Superior temporal gyrus (tissue), 1 donor: ENCODE data around the gene SNX13.

Experiments
- DNase-seq: peaks from one replicate; pipeline ENCODE4 v3.0.0-alpha.2; 2016; ENCODE audit errors: extremely low spot score

Gene SNX13

GRCh38 chr7:17781491-17782215 lies 158.6 kb downstream of the SNX13 start:
- no peak for DNase-seq

GRCh38 chr7:17779381-17779780 lies 160.9 kb downstream of the SNX13 start:
- no peak for DNase-seq

DNA sequence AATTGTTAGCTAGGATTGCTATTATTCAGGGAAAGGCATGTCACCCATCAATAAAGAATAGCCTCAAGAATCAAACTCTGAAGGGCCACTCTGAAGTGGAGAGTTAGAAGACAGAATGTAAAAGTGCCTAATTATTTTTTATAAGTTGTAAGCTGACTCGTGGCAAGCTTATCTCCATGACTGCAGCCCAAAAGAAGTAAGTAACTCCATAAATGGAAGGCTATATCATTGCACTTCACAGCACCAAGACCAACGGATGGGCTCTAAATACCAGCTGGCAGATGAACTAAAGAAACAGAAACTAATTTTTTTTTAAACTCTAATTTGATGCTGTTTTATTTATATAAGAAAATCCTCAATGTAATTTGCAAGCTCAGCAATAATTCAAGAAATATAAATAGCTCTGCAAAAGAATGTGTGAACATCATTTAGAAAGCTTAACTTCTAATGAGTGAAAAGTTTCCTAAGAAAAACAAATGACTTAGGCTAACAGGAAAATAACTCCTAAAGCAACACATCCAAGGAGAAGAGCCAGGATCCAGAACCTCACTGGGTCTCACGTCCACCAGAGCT lies 165.5 kb downstream of the SNX13 start:
- no peak for DNase-seq

- no peak for DNase-seq
Observed at GRCh38 chr7:17774248-17774647, 166.0 kb downstream of the SNX13 start.

GRCh38 chr7:17773289-17773626 lies 167.0 kb downstream of the SNX13 start:
- no peak for DNase-seq

- no peak for DNase-seq
Observed at GRCh38 chr7:17772581-17773288, 167.6 kb downstream of the SNX13 start.

GRCh38 chr7:17771901-17772408 lies 168.3 kb downstream of the SNX13 start:
- no peak for DNase-seq

- DNase-seq: no peak
Observed at GRCh38 chr7:17770710-17771375, 169.5 kb downstream of the SNX13 start.

DNA sequence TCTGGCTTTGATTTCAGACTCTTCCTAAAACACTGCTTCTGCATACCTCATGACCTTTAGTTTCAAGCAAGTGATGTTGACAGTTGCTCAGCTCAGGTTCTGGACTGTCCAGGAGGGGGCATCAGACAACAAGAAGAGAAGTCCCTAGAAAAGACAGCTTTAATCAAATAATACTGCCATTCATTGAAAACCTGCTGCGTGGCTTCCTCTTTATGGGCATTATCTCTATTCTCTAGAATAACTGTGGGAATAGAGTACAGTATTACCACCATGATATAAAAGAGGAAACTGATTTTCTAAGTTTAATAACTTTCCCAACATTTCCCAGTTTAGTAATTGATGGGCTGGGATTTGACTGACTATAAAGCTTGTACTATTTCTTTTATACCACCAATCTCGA lies 170.4 kb downstream of the SNX13 start:
- DNase-seq: peak; percentile 78

DNA sequence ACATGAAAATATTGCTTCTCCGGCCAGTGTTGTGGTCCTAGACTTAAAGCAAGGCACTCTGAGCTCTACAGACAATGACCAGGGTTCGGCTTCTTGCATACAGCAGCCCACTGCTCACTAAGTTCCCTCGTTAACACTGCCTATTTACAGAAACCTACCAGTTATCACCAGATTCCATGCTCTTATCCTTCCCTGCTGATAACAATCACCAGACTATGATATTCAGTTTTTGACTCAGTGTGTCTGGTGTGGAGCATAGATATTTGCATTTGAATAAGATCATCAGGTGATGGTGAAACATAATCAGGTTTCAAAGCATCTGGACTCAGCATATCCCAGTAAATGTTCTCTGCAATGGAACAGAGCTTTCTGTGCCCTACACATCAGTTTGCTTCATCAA lies 182.3 kb downstream of the SNX13 start:
- DNase-seq: no peak

DNA sequence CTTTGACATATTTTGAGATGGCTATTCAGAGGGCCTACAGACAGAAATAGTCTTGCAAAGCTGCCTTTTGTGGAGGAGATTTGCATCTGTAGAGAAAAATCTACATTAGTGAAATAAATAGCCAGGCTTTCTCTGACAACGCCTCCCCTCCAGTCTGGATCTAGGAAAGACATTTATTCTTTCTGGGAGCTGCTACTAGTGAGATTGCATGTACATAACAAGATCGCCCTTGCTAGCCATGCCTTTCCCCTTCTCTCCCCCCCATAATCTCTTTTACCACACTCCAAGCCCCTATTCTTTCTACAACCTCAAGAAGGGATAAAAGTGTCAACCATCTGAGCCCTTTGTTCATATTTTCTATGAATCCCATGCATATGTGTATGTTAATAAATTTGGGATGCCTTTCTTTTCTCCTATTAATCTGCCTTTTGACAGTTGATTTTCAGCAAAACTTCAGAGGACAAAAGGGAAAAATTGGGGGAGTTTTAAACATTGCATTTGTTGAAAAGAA lies 194.2 kb downstream of the SNX13 start:
- DNase-seq: no peak

DNA sequence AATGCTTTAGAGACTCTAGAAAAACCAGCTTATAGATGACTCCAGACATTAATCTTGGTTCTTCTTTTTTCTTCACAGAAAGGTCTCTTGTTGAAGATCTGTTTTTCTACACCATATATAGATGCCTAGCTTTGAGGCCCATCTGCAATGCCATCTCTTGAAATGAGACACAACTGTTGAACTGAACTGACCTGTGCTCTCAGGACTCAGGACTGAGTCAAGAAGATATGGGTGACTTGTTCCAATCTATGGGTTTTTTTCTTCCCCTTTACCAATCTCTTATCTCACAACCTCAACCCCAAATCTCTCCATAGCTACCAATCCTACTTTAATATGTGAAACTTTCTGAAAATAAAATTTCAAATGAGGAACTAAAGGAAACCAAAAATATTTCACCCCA lies 194.7 kb downstream of the SNX13 start:
- DNase-seq: no peak

- no peak for DNase-seq
Observed at GRCh38 chr7:17743316-17743715, 197.0 kb downstream of the SNX13 start.

DNA sequence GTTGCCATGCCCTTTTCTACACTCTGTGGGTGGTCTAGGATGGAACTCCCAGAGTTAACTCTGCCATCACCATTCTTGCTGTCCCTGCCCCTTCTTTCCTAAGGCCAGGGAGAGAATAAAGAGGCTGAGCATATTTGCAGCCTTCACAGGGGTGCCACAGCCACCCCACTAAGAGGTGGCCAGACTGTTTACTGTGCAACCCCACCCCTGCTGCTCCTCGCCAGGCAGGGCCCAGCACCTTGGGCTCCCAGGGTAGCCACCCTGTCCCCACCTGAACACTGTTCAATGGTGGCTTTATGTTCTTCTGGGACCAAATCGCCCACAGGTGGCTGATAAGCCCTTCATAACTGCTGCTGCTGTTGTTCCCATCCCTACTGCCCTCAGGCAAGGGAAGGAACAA lies 198.9 kb downstream of the SNX13 start:
- no peak for DNase-seq
